LNCAP (cell line): ENCODE results near the gene CTBP2.

Experiments
- TF ChIP-seq, protein P1 (sequence below): fragments of 450-650 bp; IDR thresholded peaks from 2 replicates; pipeline ENCODE4 v1.5.1; 2017; ENCODE audit warnings: mild to moderate bottlenecking

CTBP2 gene

DNA sequence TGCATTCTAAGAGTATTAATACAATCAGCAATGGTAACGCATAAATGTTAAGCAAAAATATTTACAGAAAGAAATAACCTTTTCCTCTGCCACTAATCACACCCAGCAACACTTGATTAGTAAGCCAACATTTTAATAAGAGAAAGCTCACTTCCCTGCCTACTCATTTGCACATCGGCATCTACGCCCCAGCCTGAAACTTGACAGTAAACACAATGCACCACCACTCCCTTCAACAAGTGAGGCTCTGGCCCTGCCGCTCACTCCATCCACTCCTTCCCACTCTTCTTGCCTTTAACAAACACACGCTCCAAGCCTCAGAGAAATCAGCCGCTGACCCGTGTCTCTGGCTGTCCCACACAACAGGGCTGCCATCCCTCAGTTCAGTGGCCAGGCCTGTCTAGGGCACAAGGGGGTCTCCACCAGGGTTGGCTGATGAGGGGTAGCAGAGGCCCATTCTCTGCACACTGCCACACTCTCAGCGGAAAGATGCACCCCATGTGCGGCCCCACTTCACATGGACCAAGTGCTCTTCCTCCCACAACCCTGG lies 54.6 kb downstream of the CTBP2 start:
- TF ChIP-seq, protein P1, sequence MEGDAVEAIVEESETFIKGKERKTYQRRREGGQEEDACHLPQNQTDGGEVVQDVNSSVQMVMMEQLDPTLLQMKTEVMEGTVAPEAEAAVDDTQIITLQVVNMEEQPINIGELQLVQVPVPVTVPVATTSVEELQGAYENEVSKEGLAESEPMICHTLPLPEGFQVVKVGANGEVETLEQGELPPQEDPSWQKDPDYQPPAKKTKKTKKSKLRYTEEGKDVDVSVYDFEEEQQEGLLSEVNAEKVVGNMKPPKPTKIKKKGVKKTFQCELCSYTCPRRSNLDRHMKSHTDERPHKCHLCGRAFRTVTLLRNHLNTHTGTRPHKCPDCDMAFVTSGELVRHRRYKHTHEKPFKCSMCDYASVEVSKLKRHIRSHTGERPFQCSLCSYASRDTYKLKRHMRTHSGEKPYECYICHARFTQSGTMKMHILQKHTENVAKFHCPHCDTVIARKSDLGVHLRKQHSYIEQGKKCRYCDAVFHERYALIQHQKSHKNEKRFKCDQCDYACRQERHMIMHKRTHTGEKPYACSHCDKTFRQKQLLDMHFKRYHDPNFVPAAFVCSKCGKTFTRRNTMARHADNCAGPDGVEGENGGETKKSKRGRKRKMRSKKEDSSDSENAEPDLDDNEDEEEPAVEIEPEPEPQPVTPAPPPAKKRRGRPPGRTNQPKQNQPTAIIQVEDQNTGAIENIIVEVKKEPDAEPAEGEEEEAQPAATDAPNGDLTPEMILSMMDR, result no peak

DNA sequence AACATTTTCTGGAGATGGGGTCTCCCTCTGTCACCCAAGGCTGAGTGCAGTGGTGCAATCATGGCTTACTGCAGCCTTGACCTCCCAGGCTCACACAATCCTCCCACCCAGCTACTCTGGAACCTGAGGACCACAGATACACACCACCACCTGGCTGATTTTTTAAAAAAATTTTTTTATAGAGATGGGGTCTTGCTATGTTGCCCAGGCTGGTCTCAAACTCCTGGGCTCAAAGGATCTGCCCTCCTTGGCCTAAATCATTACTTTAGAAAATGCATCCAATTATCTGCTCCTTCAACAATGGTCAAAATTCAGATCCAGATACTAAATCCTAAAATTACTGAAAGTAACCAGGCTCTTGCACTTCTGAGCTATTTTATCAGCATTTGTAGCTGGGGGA lies 55.2 kb downstream of the CTBP2 start:
- TF ChIP-seq, protein P1, result no peak

DNA sequence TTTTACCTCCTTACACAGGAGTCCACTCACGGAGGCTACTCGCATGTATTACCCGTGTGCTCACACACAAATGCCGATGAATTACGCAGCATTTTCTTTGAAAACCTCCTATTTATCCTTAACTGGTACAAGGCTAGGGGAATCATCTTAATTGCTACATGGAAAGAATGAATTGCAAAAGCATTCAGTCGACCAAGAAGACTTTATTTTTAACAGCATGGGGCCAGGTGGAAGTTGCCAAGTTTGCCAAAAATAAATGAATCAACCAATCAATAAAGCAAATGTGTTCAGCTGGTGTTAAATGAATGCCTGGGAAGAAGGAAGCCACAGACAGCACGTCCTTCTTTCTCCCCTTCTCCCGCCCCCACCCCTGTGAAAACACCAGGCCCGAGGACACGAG lies 55.8 kb downstream of the CTBP2 start:
- TF ChIP-seq, protein P1, result no peak

DNA sequence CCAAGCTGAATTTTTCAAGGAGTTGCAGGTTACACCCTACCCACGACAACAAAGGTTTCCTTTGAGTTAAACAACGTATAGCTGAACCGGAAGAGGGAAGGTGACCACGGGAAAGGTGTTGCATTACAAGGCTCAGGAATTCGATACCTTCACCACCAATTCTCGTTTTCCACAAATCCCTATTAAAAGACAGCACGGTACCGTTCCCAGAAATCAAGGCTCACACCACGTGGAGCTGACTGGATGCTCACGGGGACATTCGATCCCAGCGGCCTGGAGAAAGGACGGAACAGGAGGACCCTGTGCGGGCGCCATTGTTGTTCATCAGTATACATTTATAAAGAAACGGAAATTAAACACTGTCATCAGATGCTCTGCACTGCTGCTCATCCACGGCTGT lies 56.4 kb downstream of the CTBP2 start:
- TF ChIP-seq, protein P1, result no peak

DNA sequence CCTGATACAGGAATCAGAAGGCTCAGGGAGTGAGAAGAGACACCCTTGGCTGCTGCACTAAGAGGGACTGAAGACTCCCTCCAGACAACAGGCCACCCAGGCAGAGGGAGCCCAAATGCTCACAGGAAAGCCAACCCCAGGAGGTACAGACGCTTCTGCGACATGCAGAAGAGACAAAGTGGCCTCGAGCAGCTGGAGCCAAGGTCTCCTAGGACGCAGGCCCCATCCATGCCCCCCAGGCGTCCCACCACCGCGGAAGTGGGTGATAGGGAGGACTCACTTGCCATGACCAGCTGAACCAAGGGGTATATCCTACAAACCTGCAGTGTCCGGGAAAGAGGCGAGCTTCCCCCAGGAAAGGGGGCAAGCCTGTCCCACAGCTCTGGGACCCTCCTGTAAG lies 56.9 kb downstream of the CTBP2 start:
- TF ChIP-seq, protein P1, result no peak

DNA sequence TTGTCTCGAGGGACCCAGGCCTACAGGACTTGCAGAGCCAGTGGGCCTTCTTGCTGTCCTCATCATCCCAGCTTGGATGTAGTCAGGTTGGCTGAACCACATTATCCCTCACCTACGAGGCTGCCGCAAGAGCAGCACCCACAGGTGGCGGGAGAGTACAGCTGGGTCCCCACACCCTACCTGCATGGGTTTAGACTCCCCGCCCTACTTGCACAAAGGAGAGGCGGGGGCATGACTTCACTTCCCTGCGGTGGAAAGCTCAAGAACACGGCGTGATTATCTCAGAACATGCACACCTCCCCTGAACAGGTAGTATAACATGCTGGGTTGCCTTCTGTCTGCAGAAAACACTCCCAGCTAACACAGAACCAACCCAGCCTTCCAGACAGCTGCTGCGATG lies 57.5 kb downstream of the CTBP2 start:
- TF ChIP-seq, protein P1, result no peak

DNA sequence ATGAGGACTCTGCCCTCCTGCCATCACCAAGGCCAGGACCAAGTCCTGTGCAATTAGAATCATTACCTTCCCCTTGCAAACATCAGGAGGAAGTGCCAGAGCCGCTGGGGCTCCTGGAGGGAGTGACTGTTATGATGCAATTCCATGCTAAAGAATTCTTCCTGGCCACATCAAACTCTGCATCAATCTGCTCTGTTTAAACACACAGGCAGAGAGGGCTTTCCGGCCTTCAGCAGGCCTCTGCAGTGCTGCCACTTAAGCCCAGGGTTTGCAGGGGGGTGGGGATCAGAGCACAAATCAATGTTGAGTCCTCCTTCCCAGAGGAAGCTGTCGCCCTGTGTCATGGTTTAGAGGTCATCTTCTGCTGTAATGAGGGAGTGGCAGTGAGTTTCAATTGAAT lies 58.1 kb downstream of the CTBP2 start:
- TF ChIP-seq, protein P1, result no peak

DNA sequence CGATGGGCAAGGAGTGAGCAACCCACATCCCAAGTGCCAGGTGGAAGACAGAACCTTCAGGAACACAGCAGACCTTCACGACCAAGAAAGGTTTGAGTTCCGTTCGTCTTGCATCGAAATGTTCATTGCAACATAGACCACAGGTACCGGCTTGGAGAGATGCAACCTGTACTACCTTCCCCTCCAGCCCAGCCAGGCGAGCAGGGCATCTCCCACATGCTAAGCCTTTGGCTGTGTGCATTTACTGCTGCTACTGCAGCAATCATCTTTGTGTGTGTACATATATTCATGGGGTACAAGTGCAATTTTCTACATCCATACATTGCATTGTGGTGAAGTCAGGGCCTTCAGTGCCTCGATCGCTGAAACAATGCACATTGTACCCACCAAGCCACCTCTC lies 58.8 kb downstream of the CTBP2 start:
- TF ChIP-seq, protein P1, result no peak
